HepG2 (cell line): ENCODE results near the gene PCAT6. TPM values are rescaled to one million over a fixed set of nuclear protein-coding genes. Genes with fewer than 3 reads are reported as not detected.

Experiments used
- KLF11 ChIP-seq: IDR thresholded peaks from 2 replicates; pipeline ENCODE4 v1.6.1; 2016; ENCODE audit warnings: missing compliant biosample characterization
- NRL ChIP-seq: sonication (generic); formaldehyde crosslinking; IDR thresholded peaks from 2 replicates; pipeline ENCODE4 v1.5.0; 2020; ENCODE audit warnings: missing genetic modification reagents, mild to moderate bottlenecking, moderate library complexity, borderline replicate concordance
- SMAD9 ChIP-seq: sonication (generic); formaldehyde crosslinking; IDR thresholded peaks from 2 replicates; pipeline ENCODE4 v1.5.1; 2020; ENCODE audit warnings: mild to moderate bottlenecking, missing genetic modification reagents
- SPEN ChIP-seq: sonication (generic); formaldehyde crosslinking; IDR thresholded peaks from 2 replicates; pipeline ENCODE4 v1.5.1; 2020; ENCODE audit warnings: low read depth, mild to moderate bottlenecking, missing genetic modification reagents
- TSC22D2 ChIP-seq: sonication (generic); formaldehyde crosslinking; IDR thresholded peaks from 2 replicates; pipeline ENCODE4 v1.5.1; 2020; ENCODE audit warnings: missing genetic modification reagents, mild to moderate bottlenecking, borderline replicate concordance
- ZNF546 ChIP-seq: sonication (generic); formaldehyde crosslinking; conservative IDR thresholded peaks from 2 replicates; pipeline ENCODE4 v1.8.1; 2023; ENCODE audit warnings: mild to moderate bottlenecking, missing genetic modification reagents
- ZNF563 ChIP-seq: sonication (generic); formaldehyde crosslinking; IDR thresholded peaks from 2 replicates; pipeline ENCODE4 v1.8.0; 2022; ENCODE audit warnings: mild to moderate bottlenecking, moderate library complexity, missing genetic modification reagents
- ZNF598 ChIP-seq: sonication (generic); formaldehyde crosslinking; IDR thresholded peaks from 2 replicates; pipeline ENCODE4 v1.5.1; 2020; ENCODE audit warnings: mild to moderate bottlenecking, missing genetic modification reagents, borderline replicate concordance
- polyA plus RNA-seq, 8 experiments: library from polyadenylated mRNA; depleted of rRNA in 3 of 8; stranded (reverse) in 7 of 8; unstranded in 1 of 8; fragments of >200 nt; fragmentation: Illumina TruSeq in 4 of 8; extraction: Trizol in 4 of 8; gene quantifications; 2 replicates each; pipeline versions ENCODE4 v1.2.1 to v1.2.3, GENCODE V29; 2011 to 2016; ENCODE audit warnings: low read depth in 4 of 8, missing spikeins in 1 of 8, mixed read lengths in 1 of 8; ENCODE audit not compliant: insufficient read depth in 1 of 8
- total RNA-seq, 5 experiments: library from RNA; depleted of rRNA; stranded (reverse); fragments of >200 nt; fragmentation: Illumina TruSeq; extraction: Trizol; gene quantifications; 2 replicates each; pipeline ENCODE4 v1.2.3, GENCODE V29; 2016; ENCODE audit warnings: low read depth in 1 of 5
- TF ChIP-seq, protein P1 (sequence below), 2 experiments: fragments of 450-650 bp in 1 of 2; sonication (generic) in 1 of 2; formaldehyde crosslinking; IDR thresholded peaks; 2 replicates each; pipeline versions ENCODE4 v1.5.0 to v1.8.0; 2020 to 2022; ENCODE audit warnings: mild to moderate bottlenecking in 1 of 2, missing genetic modification reagents in 1 of 2
- TF ChIP-seq, protein P2 (sequence below): sonication (generic); formaldehyde crosslinking; IDR thresholded peaks from 2 replicates; pipeline ENCODE4 v1.5.1; 2020; ENCODE audit warnings: missing genetic modification reagents, mild to moderate bottlenecking, borderline replicate concordance
- TF ChIP-seq, protein P3 (sequence below): sonication (generic); formaldehyde crosslinking; IDR thresholded peaks from 2 replicates; pipeline ENCODE4 v1.4.0; 2020; ENCODE audit warnings: missing genetic modification reagents, borderline replicate concordance
- TF ChIP-seq, protein P4 (sequence below): sonication (generic); formaldehyde crosslinking; IDR thresholded peaks from 2 replicates; pipeline ENCODE4 v1.5.0; 2020; ENCODE audit warnings: mild to moderate bottlenecking, missing genetic modification reagents
- TF ChIP-seq, protein P5 (sequence below): sonication (generic); formaldehyde crosslinking; IDR thresholded peaks from 2 replicates; pipeline ENCODE4 v1.4.0; 2020; ENCODE audit warnings: missing genetic modification reagents
- TF ChIP-seq, protein P6 (sequence below): sonication (generic); formaldehyde crosslinking; IDR thresholded peaks from 2 replicates; pipeline ENCODE4 v1.4.0; 2020; ENCODE audit warnings: missing genetic modification reagents

Gene PCAT6
- total and polyA plus RNA-seq, 2 of the 13 experiments (the other 11 are each of a cell fraction or from before 2014, with no cell fraction given): 0.60 to 4.4 TPM

DNA sequence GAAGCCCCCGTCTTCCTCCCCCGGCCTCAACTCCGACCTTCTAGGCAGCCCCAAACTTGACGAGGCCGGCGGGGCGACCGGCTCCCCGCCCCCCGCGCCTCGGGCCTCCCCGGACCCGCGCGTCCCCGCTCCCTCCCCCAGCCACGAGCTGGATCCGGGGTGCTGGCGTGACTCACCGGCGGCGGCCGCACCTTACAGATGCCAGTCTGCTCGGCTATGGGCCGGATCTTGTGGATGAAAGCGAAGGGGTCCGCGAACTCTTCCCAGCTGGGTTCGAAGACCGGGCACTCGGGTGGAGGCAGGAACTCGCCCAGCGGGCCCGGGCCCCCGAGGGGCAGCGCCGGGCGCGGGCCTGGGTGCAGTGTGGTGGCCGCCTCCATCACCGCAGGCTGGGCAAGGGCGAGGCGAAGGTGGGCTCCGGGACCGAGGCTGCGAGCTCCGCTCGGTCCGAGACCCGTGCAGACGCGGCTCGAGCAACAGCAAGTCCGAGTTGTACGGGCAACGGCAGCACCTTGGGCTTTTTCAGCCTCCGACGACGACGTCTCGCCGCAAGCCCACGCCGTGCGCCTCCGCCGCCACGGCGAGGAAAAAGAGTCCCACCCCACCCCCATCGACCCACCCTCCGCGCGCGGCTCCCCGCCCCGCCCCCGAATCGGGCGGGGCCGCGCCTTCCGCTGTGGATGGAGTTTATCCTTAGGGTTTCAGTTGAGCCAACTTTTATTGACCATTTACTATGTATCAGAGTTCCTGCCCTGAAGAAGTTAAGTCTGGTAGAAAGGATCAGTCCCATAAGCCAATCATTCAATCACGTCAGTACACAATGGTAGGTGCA lies 2.6 kb upstream of the PCAT6 start, which contains the start of gene KDM5B (continued):
- TF ChIP-seq, protein P1, sequence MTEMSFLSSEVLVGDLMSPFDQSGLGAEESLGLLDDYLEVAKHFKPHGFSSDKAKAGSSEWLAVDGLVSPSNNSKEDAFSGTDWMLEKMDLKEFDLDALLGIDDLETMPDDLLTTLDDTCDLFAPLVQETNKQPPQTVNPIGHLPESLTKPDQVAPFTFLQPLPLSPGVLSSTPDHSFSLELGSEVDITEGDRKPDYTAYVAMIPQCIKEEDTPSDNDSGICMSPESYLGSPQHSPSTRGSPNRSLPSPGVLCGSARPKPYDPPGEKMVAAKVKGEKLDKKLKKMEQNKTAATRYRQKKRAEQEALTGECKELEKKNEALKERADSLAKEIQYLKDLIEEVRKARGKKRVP (CRISPR knock-in tag; IDR thresholded peaks at IDR 0.05): 0 out of 4 replicates have a peak, but pooled peaks of 1 of the 2 experiments have one; percentile 6
- TF ChIP-seq ZNF563: peak; percentile 80
- TF ChIP-seq SPEN: peak; percentile 79
- peak; percentile 89; the same call in 1 of the 2 replicates for TF ChIP-seq TSC22D2 (CRISPR knock-in tag)
- TF ChIP-seq, protein P2, sequence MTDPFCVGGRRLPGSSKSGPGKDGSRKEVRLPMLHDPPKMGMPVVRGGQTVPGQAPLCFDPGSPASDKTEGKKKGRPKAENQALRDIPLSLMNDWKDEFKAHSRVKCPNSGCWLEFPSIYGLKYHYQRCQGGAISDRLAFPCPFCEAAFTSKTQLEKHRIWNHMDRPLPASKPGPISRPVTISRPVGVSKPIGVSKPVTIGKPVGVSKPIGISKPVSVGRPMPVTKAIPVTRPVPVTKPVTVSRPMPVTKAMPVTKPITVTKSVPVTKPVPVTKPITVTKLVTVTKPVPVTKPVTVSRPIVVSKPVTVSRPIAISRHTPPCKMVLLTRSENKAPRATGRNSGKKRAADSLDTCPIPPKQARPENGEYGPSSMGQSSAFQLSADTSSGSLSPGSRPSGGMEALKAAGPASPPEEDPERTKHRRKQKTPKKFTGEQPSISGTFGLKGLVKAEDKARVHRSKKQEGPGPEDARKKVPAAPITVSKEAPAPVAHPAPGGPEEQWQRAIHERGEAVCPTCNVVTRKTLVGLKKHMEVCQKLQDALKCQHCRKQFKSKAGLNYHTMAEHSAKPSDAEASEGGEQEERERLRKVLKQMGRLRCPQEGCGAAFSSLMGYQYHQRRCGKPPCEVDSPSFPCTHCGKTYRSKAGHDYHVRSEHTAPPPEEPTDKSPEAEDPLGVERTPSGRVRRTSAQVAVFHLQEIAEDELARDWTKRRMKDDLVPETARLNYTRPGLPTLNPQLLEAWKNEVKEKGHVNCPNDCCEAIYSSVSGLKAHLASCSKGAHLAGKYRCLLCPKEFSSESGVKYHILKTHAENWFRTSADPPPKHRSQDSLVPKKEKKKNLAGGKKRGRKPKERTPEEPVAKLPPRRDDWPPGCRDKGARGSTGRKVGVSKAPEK: no peak
- no peak for TF ChIP-seq SMAD9 (CRISPR knock-in tag)
- TF ChIP-seq, protein P3, sequence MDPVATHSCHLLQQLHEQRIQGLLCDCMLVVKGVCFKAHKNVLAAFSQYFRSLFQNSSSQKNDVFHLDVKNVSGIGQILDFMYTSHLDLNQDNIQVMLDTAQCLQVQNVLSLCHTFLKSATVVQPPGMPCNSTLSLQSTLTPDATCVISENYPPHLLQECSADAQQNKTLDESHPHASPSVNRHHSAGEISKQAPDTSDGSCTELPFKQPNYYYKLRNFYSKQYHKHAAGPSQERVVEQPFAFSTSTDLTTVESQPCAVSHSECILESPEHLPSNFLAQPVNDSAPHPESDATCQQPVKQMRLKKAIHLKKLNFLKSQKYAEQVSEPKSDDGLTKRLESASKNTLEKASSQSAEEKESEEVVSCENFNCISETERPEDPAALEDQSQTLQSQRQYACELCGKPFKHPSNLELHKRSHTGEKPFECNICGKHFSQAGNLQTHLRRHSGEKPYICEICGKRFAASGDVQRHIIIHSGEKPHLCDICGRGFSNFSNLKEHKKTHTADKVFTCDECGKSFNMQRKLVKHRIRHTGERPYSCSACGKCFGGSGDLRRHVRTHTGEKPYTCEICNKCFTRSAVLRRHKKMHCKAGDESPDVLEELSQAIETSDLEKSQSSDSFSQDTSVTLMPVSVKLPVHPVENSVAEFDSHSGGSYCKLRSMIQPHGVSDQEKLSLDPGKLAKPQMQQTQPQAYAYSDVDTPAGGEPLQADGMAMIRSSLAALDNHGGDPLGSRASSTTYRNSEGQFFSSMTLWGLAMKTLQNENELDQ (CRISPR knock-in tag): peak; percentile 63; the same call in 1 of the 2 replicates
- no peak for TF ChIP-seq ZNF546 (CRISPR knock-in tag)
- TF ChIP-seq ZNF598 (CRISPR knock-in tag): 0 out of 2 replicates have a peak, but pooled peaks have one; percentile 44
- TF ChIP-seq, protein P4, sequence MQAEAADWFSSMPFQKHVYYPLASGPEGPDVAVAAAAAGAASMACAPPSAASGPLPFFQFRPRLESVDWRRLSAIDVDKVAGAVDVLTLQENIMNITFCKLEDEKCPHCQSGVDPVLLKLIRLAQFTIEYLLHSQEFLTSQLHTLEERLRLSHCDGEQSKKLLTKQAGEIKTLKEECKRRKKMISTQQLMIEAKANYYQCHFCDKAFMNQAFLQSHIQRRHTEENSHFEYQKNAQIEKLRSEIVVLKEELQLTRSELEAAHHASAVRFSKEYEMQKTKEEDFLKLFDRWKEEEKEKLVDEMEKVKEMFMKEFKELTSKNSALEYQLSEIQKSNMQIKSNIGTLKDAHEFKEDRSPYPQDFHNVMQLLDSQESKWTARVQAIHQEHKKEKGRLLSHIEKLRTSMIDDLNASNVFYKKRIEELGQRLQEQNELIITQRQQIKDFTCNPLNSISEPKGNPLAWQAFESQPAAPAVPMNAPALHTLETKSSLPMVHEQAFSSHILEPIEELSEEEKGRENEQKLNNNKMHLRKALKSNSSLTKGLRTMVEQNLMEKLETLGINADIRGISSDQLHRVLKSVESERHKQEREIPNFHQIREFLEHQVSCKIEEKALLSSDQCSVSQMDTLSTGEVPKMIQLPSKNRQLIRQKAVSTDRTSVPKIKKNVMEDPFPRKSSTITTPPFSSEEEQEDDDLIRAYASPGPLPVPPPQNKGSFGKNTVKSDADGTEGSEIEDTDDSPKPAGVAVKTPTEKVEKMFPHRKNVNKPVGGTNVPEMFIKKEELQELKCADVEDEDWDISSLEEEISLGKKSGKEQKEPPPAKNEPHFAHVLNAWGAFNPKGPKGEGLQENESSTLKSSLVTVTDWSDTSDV: no peak
- TF ChIP-seq NRL (CRISPR knock-in tag): peak; percentile 45; the same call in 1 of the 2 replicates
- TF ChIP-seq, protein P5, sequence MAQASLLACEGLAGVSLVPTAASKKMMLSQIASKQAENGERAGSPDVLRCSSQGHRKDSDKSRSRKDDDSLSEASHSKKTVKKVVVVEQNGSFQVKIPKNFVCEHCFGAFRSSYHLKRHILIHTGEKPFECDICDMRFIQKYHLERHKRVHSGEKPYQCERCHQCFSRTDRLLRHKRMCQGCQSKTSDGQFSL (CRISPR knock-in tag): no peak
- TF ChIP-seq, protein P6, sequence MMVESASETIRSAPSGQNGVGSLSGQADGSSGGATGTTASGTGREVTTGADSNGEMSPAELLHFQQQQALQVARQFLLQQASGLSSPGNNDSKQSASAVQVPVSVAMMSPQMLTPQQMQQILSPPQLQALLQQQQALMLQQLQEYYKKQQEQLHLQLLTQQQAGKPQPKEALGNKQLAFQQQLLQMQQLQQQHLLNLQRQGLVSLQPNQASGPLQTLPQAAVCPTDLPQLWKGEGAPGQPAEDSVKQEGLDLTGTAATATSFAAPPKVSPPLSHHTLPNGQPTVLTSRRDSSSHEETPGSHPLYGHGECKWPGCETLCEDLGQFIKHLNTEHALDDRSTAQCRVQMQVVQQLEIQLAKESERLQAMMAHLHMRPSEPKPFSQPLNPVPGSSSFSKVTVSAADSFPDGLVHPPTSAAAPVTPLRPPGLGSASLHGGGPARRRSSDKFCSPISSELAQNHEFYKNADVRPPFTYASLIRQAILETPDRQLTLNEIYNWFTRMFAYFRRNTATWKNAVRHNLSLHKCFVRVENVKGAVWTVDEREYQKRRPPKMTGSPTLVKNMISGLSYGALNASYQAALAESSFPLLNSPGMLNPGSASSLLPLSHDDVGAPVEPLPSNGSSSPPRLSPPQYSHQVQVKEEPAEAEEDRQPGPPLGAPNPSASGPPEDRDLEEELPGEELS (CRISPR knock-in tag): peak; percentile 81
- TF ChIP-seq KLF11 (CRISPR knock-in tag): peak; percentile 74; the same call in 1 of the 2 replicates
